Activated CD8-positive, alpha-beta memory T cell treated with anti-CD3 and anti-CD28 coated beads, Interleukin-2, amount 10 ng/mL, durations not matched to agents 7 days and 5 days (primary cell): ENCODE measurements around the gene DNMBP. TPM values are rescaled to one million over a fixed set of nuclear protein-coding genes. Genes with fewer than 3 reads are reported as not detected.

ENCODE experiments used
- ATAC-seq: fragments of 150-1000 bp; cut with Tn5 transposase; one replicate; pipeline ENCODE4 v1.10.0; 2021; ENCODE audit warnings: moderate library complexity
- CTCF ChIA-PET: fragments of 350-600 bp; sonication (Branson Sonifier 250); formaldehyde crosslinking; loops from one replicate; lab custom pipeline; 2021; ENCODE audit warnings: antibody characterized with exemption; lab: Charles Lee
- DNase-seq: peaks from one replicate; pipeline ENCODE4 v3.0.0-alpha.2; 2020
- H3K27ac Mint-ChIP-seq: one replicate; pipeline ENCODE4 v1.8.0; 2021; ENCODE audit warnings: mild to moderate bottlenecking, mixed read lengths
- H3K27me3 Mint-ChIP-seq: one replicate; pipeline ENCODE4 v1.8.0; 2021; ENCODE audit warnings: mixed read lengths
- H3K36me3 Mint-ChIP-seq: one replicate; pipeline ENCODE4 v1.8.0; 2021; ENCODE audit warnings: mild to moderate bottlenecking, mixed read lengths
- H3K4me1 Mint-ChIP-seq: one replicate; pipeline ENCODE4 v1.8.0; 2021; ENCODE audit warnings: mixed read lengths
- H3K4me3 Mint-ChIP-seq: one replicate; pipeline ENCODE4 v1.8.0; 2021; ENCODE audit warnings: mild to moderate bottlenecking, moderate library complexity, mixed read lengths
- H3K9me3 Mint-ChIP-seq: one replicate; pipeline ENCODE4 v1.8.0; 2022; ENCODE audit warnings: low read depth, mixed read lengths
- total RNA-seq, 2 experiments: library from RNA; stranded (reverse); gene quantifications; one replicate each; pipeline ENCODE4 v1.2.3, GENCODE V29; 2021

The DNMBP gene
- total RNA-seq, 2 experiments from 2014 or later: 3.4 to 5.1 TPM

GRCh38 chr10:99926925-99927720, 82.6 kb downstream of the DNMBP start:
- no peaks in the 10 kb centered on the region for H3K36me3 Mint-ChIP-seq
- H3K27ac Mint-ChIP-seq: no peak overlapping the region
- H3K9me3 Mint-ChIP-seq: no peaks in the 10 kb centered on the region
- DNase-seq: no peak
- peaks cover 4% of the 10 kb centered on the region for H3K4me1 Mint-ChIP-seq
- no peak for ATAC-seq
- H3K4me3 Mint-ChIP-seq: no peak overlapping the region
- CTCF ChIA-PET: interaction anchor here (0.8 to 1.4 kb wide), 3 partner anchors 11 to 81 kb away, joined by 3 read pairs; no protein-coding TSS in a partner anchor
- no peaks in the 10 kb centered on the region for H3K27me3 Mint-ChIP-seq

GRCh38 chr10:99924451-99925255, 85.1 kb downstream of the DNMBP start:
- no peaks in the 10 kb centered on the region for H3K9me3 Mint-ChIP-seq
- CTCF ChIA-PET: interaction anchor here (0.5 to 1.0 kb wide), 2 partner anchors 79 to 135 kb away, joined by 3 read pairs; no protein-coding TSS in a partner anchor
- peaks cover 7% of the 10 kb centered on the region for H3K4me1 Mint-ChIP-seq
- no peak for DNase-seq
- no peaks in the 10 kb centered on the region for H3K27me3 Mint-ChIP-seq
- no peak overlapping the region for H3K27ac Mint-ChIP-seq
- H3K36me3 Mint-ChIP-seq: no peaks in the 10 kb centered on the region
- H3K4me3 Mint-ChIP-seq: no peak overlapping the region
- no peak for ATAC-seq

GRCh38 chr10:99921948-99922347, 87.8 kb downstream of the DNMBP start:
- H3K36me3 Mint-ChIP-seq: no peaks in the 10 kb centered on the region
- no peak overlapping the region for H3K27ac Mint-ChIP-seq
- no peaks in the 10 kb centered on the region for H3K9me3 Mint-ChIP-seq
- CTCF ChIA-PET: interaction anchor here (1.2 kb wide), 1 partner anchor 124 kb away, joined by 4 read pairs; no protein-coding TSS in a partner anchor
- DNase-seq (no peak), ATAC-seq (no peak)
- no peaks in the 10 kb centered on the region for H3K27me3 Mint-ChIP-seq
- H3K4me1 Mint-ChIP-seq: peaks cover 4% of the 10 kb centered on the region
- no peak overlapping the region for H3K4me3 Mint-ChIP-seq

GRCh38 chr10:99920901-99921300, 88.8 kb downstream of the DNMBP start:
- Mint-ChIP-seq H3K27me3 (no peaks in the 10 kb centered on the region), H3K4me3 (no peak overlapping the region), H3K9me3 (no peaks in the 10 kb centered on the region), H3K36me3 (no peaks in the 10 kb centered on the region), H3K27ac (no peak overlapping the region), H3K4me1 (peaks cover 4% of the 10 kb centered on the region)
- DNase-seq (no peak), ATAC-seq (no peak)
- CTCF ChIA-PET: interaction anchor here (1.2 kb wide), 2 partner anchors 17 to 75 kb away, joined by 3 to 4 read pairs; no protein-coding TSS in a partner anchor

- H3K27me3 Mint-ChIP-seq: no peaks in the 10 kb centered on the region
- no peaks in the 10 kb centered on the region for H3K9me3 Mint-ChIP-seq
- CTCF ChIA-PET: interaction anchor here (1.2 kb wide), 2 partner anchors 17 to 75 kb away, joined by 3 to 4 read pairs; no protein-coding TSS in a partner anchor
- H3K27ac Mint-ChIP-seq: no peak overlapping the region
- no peak overlapping the region for H3K4me3 Mint-ChIP-seq
- H3K4me1 Mint-ChIP-seq: peaks cover 4% of the 10 kb centered on the region
- ATAC-seq: no peak
- no peak for DNase-seq
- no peaks in the 10 kb centered on the region for H3K36me3 Mint-ChIP-seq
These were observed 89.3 kb downstream of the DNMBP start for GRCh38 chr10:99920486-99920885.

- H3K9me3 Mint-ChIP-seq: no peaks in the 10 kb centered on the region
- ATAC-seq (no peak), DNase-seq (no peak)
- no peaks in the 10 kb centered on the region for H3K36me3 Mint-ChIP-seq
- peaks cover 4% of the 10 kb centered on the region for H3K4me1 Mint-ChIP-seq
- H3K27me3 Mint-ChIP-seq: no peaks in the 10 kb centered on the region
- CTCF ChIA-PET: no interaction called here
- no peak overlapping the region for H3K4me3 Mint-ChIP-seq
- no peak overlapping the region for H3K27ac Mint-ChIP-seq
These were observed 91.6 kb downstream of the DNMBP start for GRCh38 chr10:99917963-99918825.

- no peaks in the 10 kb centered on the region for H3K4me1 Mint-ChIP-seq
These were observed 93.0 kb downstream of the DNMBP start for GRCh38 chr10:99916776-99917175.

GRCh38 chr10:99915414-99915813, 94.3 kb downstream of the DNMBP start:
- Mint-ChIP-seq H3K36me3 (no peaks in the 10 kb centered on the region), H3K27ac (no peak overlapping the region), H3K27me3 (no peaks in the 10 kb centered on the region), H3K4me1 (no peaks in the 10 kb centered on the region), H3K9me3 (no peaks in the 10 kb centered on the region), H3K4me3 (no peak overlapping the region)
- CTCF ChIA-PET: interaction anchor here (0.9 kb wide), 1 partner anchor 12 kb away, joined by 3 read pairs; no protein-coding TSS in a partner anchor
- no peak for ATAC-seq
- no peak for DNase-seq

More at GRCh38 chr10:99916776-99917175, 93.0 kb downstream of the DNMBP start:
- ATAC-seq (no peak), DNase-seq (no peak)
- Mint-ChIP-seq H3K27ac (no peak overlapping the region), H3K27me3 (no peaks in the 10 kb centered on the region), H3K36me3 (no peaks in the 10 kb centered on the region), H3K9me3 (no peaks in the 10 kb centered on the region), H3K4me3 (no peak overlapping the region)
- CTCF ChIA-PET: no interaction called here

- ATAC-seq: no peak
- Mint-ChIP-seq H3K36me3 (no peaks in the 10 kb centered on the region), H3K9me3 (no peaks in the 10 kb centered on the region), H3K27me3 (no peaks in the 10 kb centered on the region), H3K4me1 (peaks cover 2% of the 10 kb centered on the region), H3K4me3 (no peak overlapping the region), H3K27ac (no peak overlapping the region)
- CTCF ChIA-PET: interaction anchor here (0.6 kb wide), 1 partner anchor 357 kb away, joined by 4 read pairs; no protein-coding TSS in a partner anchor
- no peak for DNase-seq
These were observed 95.5 kb downstream of the DNMBP start for GRCh38 chr10:99914236-99914635.

GRCh38 chr10:99913831-99914235, 95.9 kb downstream of the DNMBP start:
- Mint-ChIP-seq H3K27ac (no peak overlapping the region), H3K9me3 (no peaks in the 10 kb centered on the region), H3K27me3 (no peaks in the 10 kb centered on the region), H3K4me1 (peaks cover 3% of the 10 kb centered on the region), H3K4me3 (no peak overlapping the region), H3K36me3 (no peaks in the 10 kb centered on the region)
- DNase-seq: no peak
- no peak for ATAC-seq
- CTCF ChIA-PET: interaction anchor here (0.6 kb wide), 1 partner anchor 357 kb away, joined by 4 read pairs; no protein-coding TSS in a partner anchor

- no peak overlapping the region for H3K4me3 Mint-ChIP-seq
- CTCF ChIA-PET: no interaction called here
- H3K36me3 Mint-ChIP-seq: peaks cover 1% of the 10 kb centered on the region
- no peaks in the 10 kb centered on the region for H3K27me3 Mint-ChIP-seq
- no peak overlapping the region for H3K27ac Mint-ChIP-seq
- peaks cover 13% of the 10 kb centered on the region for H3K4me1 Mint-ChIP-seq
- H3K9me3 Mint-ChIP-seq: no peaks in the 10 kb centered on the region
- ATAC-seq (no peak), DNase-seq (no peak)
These were observed 97.7 kb downstream of the DNMBP start for GRCh38 chr10:99912041-99912440.

- CTCF ChIA-PET: interaction anchor here (0.6 to 1.5 kb wide), 2 partner anchors 46 to 101 kb away, joined by 3 read pairs; partner anchors contain the start of gene DNMBP
- ATAC-seq: peak; percentile 66
- Mint-ChIP-seq H3K9me3 (no peaks in the 10 kb centered on the region), H3K27ac (no peak overlapping the region), H3K4me1 (peaks cover 13% of the 10 kb centered on the region), H3K27me3 (no peaks in the 10 kb centered on the region), H3K4me3 (no peak overlapping the region), H3K36me3 (peaks cover 1% of the 10 kb centered on the region)
- DNase-seq: no peak
These were observed 101.2 kb downstream of the DNMBP start for GRCh38 chr10:99908512-99908911.
